ENCODE data around the gene ACLY. TPM values are rescaled to one million over a fixed set of nuclear protein-coding genes. Genes with fewer than 3 reads are reported as not detected.

ACLY gene
- total and polyA plus RNA-seq, 2 of the 13 experiments (the other 11 are each of a cell fraction or from before 2014, with no cell fraction given): 111 to 218 TPM

DNA sequence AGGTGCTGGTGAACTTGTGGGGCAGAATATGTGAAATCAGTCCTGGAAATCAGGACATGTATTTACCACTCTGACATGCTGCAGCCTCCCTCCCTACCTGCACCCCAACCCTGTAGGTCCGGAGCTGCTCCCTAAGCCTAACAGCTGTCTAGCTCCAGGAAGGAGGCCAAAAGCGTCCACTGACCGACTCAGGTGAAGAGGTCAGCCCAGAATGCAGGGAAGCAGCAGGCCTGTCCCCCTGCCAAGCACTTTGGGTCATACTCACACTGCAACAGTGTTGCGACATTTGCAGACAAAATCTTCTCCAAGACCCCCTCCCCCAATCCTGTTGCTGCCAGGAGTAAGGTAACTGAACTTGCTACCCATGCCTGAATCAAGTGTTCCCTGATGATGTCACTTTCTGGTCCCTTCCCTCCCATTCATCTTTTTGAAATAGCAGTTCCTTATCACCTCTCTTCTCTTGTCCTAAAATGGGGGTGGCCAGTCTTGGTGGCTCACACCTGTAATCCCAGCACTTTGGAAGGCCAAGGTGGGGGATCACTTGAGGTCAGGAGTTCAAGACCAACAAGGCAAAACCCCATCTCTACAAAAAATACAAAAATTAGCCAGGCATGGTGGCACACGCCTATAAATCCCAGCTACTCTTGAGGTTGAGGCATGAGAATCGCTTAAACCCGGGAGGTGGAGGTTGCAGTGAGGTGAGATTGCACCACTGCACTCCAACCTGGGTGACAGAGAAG is 1.3 kb upstream of the ACLY start (continued):
- TF ChIP-seq, protein P1, sequence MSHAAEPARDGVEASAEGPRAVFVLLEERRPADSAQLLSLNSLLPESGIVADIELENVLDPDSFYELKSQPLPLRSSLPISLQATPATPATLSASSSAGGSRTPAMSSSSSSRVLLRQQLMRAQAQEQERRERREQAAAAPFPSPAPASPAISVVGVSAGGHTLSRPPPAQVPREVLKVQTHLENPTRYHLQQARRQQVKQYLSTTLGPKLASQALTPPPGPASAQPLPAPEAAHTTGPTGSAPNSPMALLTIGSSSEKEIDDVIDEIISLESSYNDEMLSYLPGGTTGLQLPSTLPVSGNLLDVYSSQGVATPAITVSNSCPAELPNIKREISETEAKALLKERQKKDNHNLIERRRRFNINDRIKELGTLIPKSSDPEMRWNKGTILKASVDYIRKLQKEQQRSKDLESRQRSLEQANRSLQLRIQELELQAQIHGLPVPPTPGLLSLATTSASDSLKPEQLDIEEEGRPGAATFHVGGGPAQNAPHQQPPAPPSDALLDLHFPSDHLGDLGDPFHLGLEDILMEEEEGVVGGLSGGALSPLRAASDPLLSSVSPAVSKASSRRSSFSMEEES (CRISPR knock-in tag; IDR thresholded peaks at IDR 0.05): no peak
- TF ChIP-seq ZNF570 (CRISPR knock-in tag; IDR thresholded peaks at IDR 0.05; ENCODE audit: borderline replicate concordance) (no peak), ZFP90 (CRISPR knock-in tag; IDR thresholded peaks at IDR 0.05; ENCODE audit: borderline replicate concordance) (no peak), TBX3 (IDR thresholded peaks at IDR 0.05; ENCODE audit: borderline replicate concordance) (no peak), ZNF230 (CRISPR knock-in tag; IDR thresholded peaks at IDR 0.05) (no peak), JARID2 (CRISPR knock-in tag; IDR thresholded peaks at IDR 0.05; ENCODE audit: insufficient replicate concordance) (no peak), ZNF30 (CRISPR knock-in tag; IDR thresholded peaks at IDR 0.05) (no peak), ZNF883 (CRISPR knock-in tag; IDR thresholded peaks at IDR 0.05; ENCODE audit: not compliant biosample characterization) (peak; percentile 12), ZNF629 (CRISPR knock-in tag; conservative IDR thresholded peaks at IDR 0.05) (no peak), REL (CRISPR knock-in tag; conservative IDR thresholded peaks at IDR 0.05) (no peak), IRX3 (CRISPR knock-in tag; IDR thresholded peaks at IDR 0.05; ENCODE audit: borderline replicate concordance, low read depth) (no peak), SNAI1 (CRISPR knock-in tag; IDR thresholded peaks at IDR 0.05; ENCODE audit: borderline replicate concordance) (no peak), ZNF615 (CRISPR knock-in tag; IDR thresholded peaks at IDR 0.05; ENCODE audit: borderline replicate concordance) (no peak), KDM3A (CRISPR knock-in tag; IDR thresholded peaks at IDR 0.05; ENCODE audit: low read depth) (no peak), BHLHE40 (IDR thresholded peaks at IDR 0.05; ENCODE audit: low read length) (no peak), ZC3H4 (CRISPR knock-in tag; IDR thresholded peaks at IDR 0.05; ENCODE audit: borderline replicate concordance) (no peak)
- TF ChIP-seq, protein P2, sequence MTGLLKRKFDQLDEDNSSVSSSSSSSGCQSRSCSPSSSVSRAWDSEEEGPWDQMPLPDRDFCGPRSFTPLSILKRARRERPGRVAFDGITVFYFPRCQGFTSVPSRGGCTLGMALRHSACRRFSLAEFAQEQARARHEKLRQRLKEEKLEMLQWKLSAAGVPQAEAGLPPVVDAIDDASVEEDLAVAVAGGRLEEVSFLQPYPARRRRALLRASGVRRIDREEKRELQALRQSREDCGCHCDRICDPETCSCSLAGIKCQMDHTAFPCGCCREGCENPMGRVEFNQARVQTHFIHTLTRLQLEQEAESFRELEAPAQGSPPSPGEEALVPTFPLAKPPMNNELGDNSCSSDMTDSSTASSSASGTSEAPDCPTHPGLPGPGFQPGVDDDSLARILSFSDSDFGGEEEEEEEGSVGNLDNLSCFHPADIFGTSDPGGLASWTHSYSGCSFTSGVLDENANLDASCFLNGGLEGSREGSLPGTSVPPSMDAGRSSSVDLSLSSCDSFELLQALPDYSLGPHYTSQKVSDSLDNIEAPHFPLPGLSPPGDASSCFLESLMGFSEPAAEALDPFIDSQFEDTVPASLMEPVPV (CRISPR knock-in tag; IDR thresholded peaks at IDR 0.05): no peak
- TF ChIP-seq, protein P3, sequence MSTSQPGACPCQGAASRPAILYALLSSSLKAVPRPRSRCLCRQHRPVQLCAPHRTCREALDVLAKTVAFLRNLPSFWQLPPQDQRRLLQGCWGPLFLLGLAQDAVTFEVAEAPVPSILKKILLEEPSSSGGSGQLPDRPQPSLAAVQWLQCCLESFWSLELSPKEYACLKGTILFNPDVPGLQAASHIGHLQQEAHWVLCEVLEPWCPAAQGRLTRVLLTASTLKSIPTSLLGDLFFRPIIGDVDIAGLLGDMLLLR (CRISPR knock-in tag; IDR thresholded peaks at IDR 0.05): no peak
- TF ChIP-seq, protein P4, sequence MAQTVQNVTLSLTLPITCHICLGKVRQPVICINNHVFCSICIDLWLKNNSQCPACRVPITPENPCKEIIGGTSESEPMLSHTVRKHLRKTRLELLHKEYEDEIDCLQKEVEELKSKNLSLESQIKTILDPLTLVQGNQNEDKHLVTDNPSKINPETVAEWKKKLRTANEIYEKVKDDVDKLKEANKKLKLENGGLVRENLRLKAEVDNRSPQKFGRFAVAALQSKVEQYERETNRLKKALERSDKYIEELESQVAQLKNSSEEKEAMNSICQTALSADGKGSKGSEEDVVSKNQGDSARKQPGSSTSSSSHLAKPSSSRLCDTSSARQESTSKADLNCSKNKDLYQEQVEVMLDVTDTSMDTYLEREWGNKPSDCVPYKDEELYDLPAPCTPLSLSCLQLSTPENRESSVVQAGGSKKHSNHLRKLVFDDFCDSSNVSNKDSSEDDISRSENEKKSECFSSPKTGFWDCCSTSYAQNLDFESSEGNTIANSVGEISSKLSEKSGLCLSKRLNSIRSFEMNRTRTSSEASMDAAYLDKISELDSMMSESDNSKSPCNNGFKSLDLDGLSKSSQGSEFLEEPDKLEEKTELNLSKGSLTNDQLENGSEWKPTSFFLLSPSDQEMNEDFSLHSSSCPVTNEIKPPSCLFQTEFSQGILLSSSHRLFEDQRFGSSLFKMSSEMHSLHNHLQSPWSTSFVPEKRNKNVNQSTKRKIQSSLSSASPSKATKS (CRISPR knock-in tag; IDR thresholded peaks at IDR 0.05): no peak
- TF ChIP-seq, protein P5, sequence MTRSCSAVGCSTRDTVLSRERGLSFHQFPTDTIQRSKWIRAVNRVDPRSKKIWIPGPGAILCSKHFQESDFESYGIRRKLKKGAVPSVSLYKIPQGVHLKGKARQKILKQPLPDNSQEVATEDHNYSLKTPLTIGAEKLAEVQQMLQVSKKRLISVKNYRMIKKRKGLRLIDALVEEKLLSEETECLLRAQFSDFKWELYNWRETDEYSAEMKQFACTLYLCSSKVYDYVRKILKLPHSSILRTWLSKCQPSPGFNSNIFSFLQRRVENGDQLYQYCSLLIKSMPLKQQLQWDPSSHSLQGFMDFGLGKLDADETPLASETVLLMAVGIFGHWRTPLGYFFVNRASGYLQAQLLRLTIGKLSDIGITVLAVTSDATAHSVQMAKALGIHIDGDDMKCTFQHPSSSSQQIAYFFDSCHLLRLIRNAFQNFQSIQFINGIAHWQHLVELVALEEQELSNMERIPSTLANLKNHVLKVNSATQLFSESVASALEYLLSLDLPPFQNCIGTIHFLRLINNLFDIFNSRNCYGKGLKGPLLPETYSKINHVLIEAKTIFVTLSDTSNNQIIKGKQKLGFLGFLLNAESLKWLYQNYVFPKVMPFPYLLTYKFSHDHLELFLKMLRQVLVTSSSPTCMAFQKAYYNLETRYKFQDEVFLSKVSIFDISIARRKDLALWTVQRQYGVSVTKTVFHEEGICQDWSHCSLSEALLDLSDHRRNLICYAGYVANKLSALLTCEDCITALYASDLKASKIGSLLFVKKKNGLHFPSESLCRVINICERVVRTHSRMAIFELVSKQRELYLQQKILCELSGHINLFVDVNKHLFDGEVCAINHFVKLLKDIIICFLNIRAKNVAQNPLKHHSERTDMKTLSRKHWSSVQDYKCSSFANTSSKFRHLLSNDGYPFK (CRISPR knock-in tag; IDR thresholded peaks at IDR 0.05; ENCODE audit: borderline replicate concordance): no peak

Measured in HepG2 (cell line).